Stomach (tissue), 4 donors: ENCODE results near the gene RASGRP1.

Source experiments
- POLR2A ChIP-seq, 4 donors: fragments of 450-650 bp; IDR thresholded peaks; one replicate each; pipeline ENCODE4 v1.6.1; 2016; ENCODE audit warnings: antibody characterized with exemption in 4 of 4, control low read depth in 2 of 4, mild to moderate bottlenecking in 1 of 4, moderate library complexity in 1 of 4
- POLR2AphosphoS5 ChIP-seq, 3 donors: sonication (generic); formaldehyde crosslinking; IDR thresholded peaks; one replicate each; pipeline ENCODE4 v1.6.1; 2016; ENCODE audit warnings: antibody characterized with exemption in 3 of 3
- TF ChIP-seq, protein P1 (sequence below), 7 experiments: fragments of 450-650 bp in 4 of 7; fragments of 200-600 bp in 3 of 7; sonication (generic) in 3 of 7; IDR thresholded peaks; one replicate each; pipeline ENCODE4 v1.5.1; 2016 to 2019; ENCODE audit warnings: antibody characterized with exemption in 7 of 7, control low read depth in 2 of 7, mild to moderate bottlenecking in 1 of 7

DNA sequence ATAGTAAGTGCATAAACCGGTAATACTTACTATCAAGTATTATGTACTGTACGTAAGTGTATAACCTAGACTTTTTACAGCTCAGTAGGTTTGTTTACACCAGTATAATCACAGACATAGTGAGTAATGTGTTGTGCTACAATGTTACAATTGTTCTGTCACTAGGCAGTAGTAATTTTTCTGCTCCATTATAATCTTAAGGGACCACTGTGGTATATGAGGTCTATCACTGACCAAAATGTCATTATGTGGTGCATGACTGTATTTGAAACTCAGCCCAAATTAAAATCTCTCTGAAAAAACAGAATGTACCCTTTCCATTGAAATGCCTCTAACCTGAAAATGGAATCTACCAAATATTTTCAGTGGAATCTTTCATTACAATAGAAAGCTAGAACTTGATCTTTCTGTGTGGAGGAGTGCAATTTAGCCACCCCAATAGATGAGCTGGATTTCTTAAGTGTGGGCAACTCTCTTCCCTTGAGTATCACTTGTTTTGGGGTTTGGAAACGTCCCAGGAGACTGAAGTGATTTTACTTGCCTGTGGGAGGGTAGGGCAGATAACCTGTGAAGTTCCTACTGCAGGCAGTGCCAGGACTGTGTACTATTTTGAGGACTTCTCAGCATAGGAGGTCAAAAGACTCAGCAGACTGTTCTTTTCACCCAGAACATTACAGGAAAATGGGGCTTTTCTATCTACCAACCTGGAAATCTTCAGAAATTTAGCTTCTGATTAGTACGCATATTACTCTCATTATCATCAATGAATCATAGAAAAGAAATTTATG is 59.7 kb downstream of the RASGRP1 start:
- TF ChIP-seq POLR2A (IDR thresholded peaks at IDR 0.05) (no peak), POLR2AphosphoS5 (IDR thresholded peaks at IDR 0.05) (no peak)
- TF ChIP-seq, protein P1, sequence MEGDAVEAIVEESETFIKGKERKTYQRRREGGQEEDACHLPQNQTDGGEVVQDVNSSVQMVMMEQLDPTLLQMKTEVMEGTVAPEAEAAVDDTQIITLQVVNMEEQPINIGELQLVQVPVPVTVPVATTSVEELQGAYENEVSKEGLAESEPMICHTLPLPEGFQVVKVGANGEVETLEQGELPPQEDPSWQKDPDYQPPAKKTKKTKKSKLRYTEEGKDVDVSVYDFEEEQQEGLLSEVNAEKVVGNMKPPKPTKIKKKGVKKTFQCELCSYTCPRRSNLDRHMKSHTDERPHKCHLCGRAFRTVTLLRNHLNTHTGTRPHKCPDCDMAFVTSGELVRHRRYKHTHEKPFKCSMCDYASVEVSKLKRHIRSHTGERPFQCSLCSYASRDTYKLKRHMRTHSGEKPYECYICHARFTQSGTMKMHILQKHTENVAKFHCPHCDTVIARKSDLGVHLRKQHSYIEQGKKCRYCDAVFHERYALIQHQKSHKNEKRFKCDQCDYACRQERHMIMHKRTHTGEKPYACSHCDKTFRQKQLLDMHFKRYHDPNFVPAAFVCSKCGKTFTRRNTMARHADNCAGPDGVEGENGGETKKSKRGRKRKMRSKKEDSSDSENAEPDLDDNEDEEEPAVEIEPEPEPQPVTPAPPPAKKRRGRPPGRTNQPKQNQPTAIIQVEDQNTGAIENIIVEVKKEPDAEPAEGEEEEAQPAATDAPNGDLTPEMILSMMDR (IDR thresholded peaks at IDR 0.05), result no peak
